Brain microvascular endothelial cell (primary cell): ENCODE measurements around the gene GUCY2D.

ENCODE experiments used
- DNase-seq: peaks from one replicate; pipeline ENCODE4 v3.0.0-alpha.2; 2020
- H3K27ac ChIP-seq: fragments of 250-450 bp; sonication (Bioruptor Pico); 2 replicates; pipeline ENCODE4 v1.5.1; 2020; ENCODE audit warnings: mild to moderate bottlenecking, moderate library complexity
- H3K27me3 ChIP-seq: fragments of 250-450 bp; sonication (Bioruptor Pico); replicated peaks from 2 replicates; pipeline ENCODE4 v1.5.1; 2020; ENCODE audit warnings: mild to moderate bottlenecking
- H3K36me3 ChIP-seq: fragments of 250-450 bp; sonication (Bioruptor Pico); replicated peaks from 2 replicates; pipeline ENCODE4 v1.5.1; 2020; ENCODE audit warnings: mild to moderate bottlenecking
- H3K4me3 ChIP-seq: 2 replicates; pipeline ENCODE4 v1.5.1; 2011; ENCODE audit warnings: low read depth, mild to moderate bottlenecking, control low read depth, low read length, moderate library complexity
- in situ Hi-C: cut with HindIII; loops from 2 replicates; pipeline ENCODE4 v1.10.0; 2017; ENCODE audit warnings: low sequenced_read_pairs, low pct_ligation_motif_present
- TF ChIP-seq, protein P1 (sequence below): IDR thresholded peaks from 2 replicates; pipeline ENCODE4 v1.5.1; 2011; ENCODE audit warnings: low read depth, mild to moderate bottlenecking, moderate library complexity, low read length, control low read depth, inconsistent platforms; ENCODE audit errors: missing control alignments

GUCY2D gene

DNA sequence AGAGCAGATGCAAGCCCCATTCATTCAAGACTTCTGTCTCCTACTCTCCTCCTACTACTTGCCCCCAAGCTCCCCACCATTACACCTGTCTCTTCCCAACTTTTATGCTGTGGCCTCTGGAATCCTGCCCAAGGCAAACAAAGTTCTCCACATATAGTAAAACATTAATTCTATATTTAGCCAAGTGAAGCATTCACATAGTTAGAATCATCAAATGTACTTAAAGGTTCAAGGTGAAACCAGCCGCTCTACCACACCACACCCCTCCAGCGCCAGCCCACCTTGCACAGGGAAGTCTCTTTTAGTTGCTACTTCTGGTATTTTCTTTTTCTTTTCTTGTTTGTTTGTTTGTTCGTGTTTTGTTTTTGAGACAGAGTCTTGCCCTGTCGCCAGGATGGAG is 25.4 kb upstream of the GUCY2D start:
- in situ Hi-C loops: no loop called here

GRCh38 chr17:7977805-7978204 is 24.6 kb upstream of the GUCY2D start:
- DNase-seq: no peak
- TF ChIP-seq, protein P1, sequence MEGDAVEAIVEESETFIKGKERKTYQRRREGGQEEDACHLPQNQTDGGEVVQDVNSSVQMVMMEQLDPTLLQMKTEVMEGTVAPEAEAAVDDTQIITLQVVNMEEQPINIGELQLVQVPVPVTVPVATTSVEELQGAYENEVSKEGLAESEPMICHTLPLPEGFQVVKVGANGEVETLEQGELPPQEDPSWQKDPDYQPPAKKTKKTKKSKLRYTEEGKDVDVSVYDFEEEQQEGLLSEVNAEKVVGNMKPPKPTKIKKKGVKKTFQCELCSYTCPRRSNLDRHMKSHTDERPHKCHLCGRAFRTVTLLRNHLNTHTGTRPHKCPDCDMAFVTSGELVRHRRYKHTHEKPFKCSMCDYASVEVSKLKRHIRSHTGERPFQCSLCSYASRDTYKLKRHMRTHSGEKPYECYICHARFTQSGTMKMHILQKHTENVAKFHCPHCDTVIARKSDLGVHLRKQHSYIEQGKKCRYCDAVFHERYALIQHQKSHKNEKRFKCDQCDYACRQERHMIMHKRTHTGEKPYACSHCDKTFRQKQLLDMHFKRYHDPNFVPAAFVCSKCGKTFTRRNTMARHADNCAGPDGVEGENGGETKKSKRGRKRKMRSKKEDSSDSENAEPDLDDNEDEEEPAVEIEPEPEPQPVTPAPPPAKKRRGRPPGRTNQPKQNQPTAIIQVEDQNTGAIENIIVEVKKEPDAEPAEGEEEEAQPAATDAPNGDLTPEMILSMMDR: no peak
- H3K36me3 ChIP-seq: no peaks in the 10 kb centered on the region
- H3K27me3 ChIP-seq: no peaks in the 10 kb centered on the region
- no peak overlapping the region for H3K4me3 ChIP-seq
- in situ Hi-C loops: no loop called here
- H3K27ac ChIP-seq: no peak overlapping the region

More for the DNA sequence above, 25.4 kb upstream of the GUCY2D start:
- Histone ChIP-seq H3K4me3 (no peak overlapping the region), H3K27me3 (no peaks in the 10 kb centered on the region), H3K36me3 (no peaks in the 10 kb centered on the region), H3K27ac (no peak overlapping the region)
- DNase-seq: no peak
- TF ChIP-seq, protein P1: no peak

DNA sequence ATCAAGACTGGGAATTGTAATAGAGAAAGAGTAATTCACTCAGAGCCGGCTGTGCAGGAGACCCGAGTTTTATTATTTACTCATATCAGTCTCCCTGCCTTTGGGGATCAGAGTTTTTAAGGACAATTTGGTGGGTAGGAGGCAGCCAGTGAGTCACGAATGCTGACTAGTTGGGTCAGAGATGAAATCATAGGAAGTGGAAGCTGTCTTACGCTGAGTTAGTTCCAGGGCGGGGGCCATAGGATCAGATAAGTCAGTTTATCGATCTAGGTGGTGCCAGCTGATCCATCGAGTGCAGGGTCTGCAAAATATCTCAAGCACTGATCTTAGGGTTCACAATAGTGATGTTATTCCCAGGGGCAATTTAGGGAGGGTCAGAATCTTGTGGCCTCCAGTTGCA is 20.2 kb upstream of the GUCY2D start:
- Histone ChIP-seq H3K27ac (no peak overlapping the region), H3K4me3 (no peak overlapping the region), H3K27me3 (no peaks in the 10 kb centered on the region), H3K36me3 (no peaks in the 10 kb centered on the region)
- DNase-seq: peak; percentile 57
- in situ Hi-C loops: no loop called here
- TF ChIP-seq, protein P1: no peak

GRCh38 chr17:7982666-7983065 is 19.7 kb upstream of the GUCY2D start:
- Histone ChIP-seq H3K36me3 (no peaks in the 10 kb centered on the region), H3K4me3 (no peak overlapping the region), H3K27ac (no peak overlapping the region), H3K27me3 (no peaks in the 10 kb centered on the region)
- in situ Hi-C loops: no loop called here
- TF ChIP-seq, protein P1: peak; percentile 26
- DNase-seq: peak; percentile 14

GRCh38 chr17:7984904-7985303 is 17.5 kb upstream of the GUCY2D start:
- no peak for DNase-seq
- in situ Hi-C loops: no loop called here
- Histone ChIP-seq H3K4me3 (no peak overlapping the region), H3K27ac (no peak overlapping the region), H3K27me3 (no peaks in the 10 kb centered on the region), H3K36me3 (no peaks in the 10 kb centered on the region)
- TF ChIP-seq, protein P1: no peak

DNA sequence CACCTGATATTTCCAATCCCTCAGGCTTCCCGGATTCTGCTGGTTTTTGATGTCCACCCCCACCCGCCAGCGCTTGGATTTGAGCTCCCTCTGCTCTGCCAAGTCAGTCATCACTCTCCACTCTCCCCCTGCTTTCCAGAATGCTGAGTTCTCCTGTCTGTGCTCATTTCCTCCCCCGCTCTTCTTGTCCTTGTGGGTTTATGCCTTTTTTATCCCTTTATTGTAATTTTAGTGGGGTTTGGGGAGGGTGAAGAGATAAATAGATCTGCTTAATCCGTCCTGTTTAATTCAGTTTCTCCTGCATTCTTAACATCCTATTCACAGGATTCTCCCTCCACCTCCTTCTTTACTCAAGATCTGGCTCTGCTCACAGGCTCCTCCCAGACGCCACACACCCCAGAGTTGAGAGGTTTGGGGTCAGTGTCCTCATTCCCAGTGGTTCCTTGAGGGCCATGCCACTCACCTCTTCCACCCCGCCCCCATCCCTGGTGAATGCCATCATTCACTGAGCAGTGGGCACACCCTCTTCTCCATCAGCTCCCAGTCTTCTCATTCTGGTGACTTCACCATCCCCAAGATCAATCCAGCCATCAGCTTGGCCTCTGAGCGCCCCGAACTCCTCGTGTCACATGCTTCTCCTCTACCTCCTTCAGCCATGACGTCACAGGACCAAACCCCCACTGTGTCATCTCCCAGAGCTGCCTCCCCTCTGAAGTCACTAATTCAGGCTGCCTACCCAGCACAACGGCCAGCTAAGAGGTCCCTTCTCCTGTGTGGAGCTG is 15.1 kb upstream of the GUCY2D start:
- in situ Hi-C loops: no loop called here
- DNase-seq: no peak
- TF ChIP-seq, protein P1: no peak
- no peak overlapping the region for H3K4me3 ChIP-seq
- no peaks in the 10 kb centered on the region for H3K27me3 ChIP-seq
- H3K36me3 ChIP-seq: no peaks in the 10 kb centered on the region
- no peak overlapping the region for H3K27ac ChIP-seq
